GM06990 (cell line): Measurements from ENCODE around the gene NPBWR2.

Experiments
- DNase-seq: peaks from one replicate; pipeline ENCODE4 v3.0.0-alpha.2; 2011; ENCODE audit not compliant: insufficient read length; ENCODE audit errors: extremely low read depth
- H3K27me3 ChIP-seq: replicated peaks from 2 replicates; pipeline ENCODE4 v1.6.0; 2011; ENCODE audit warnings: low read length; ENCODE audit not compliant: control insufficient read depth, insufficient read depth
- H3K36me3 ChIP-seq: 2 replicates; pipeline ENCODE4 v1.5.1; 2011; ENCODE audit warnings: low read length; ENCODE audit not compliant: control insufficient read depth, insufficient read depth
- H3K4me3 ChIP-seq: replicated peaks from 2 replicates; pipeline ENCODE4 v1.5.1; 2011; ENCODE audit warnings: low read depth, mild to moderate bottlenecking, control low read depth, low read length
- CTCF ChIP-seq: IDR thresholded peaks from 2 replicates; pipeline ENCODE4 v1.5.1; 2011; ENCODE audit warnings: low read length, control low read depth, mild to moderate bottlenecking, inconsistent platforms; ENCODE audit not compliant: insufficient read depth, poor library complexity, severe bottlenecking

The NPBWR2 gene

GRCh38 chr20:64106981-64107735 is at the start of gene NPBWR2:
TSS of gene NPBWR2 (minus strand) at chr20:64107565. CDS start at chr20:64106831, 734 bp downstream.
- Histone ChIP-seq H3K27me3 (peaks cover 1% of the 10 kb centered on the region), H3K36me3 (no peaks in the 10 kb centered on the region), H3K4me3 (no peak within 1 kb of the TSS)
- TF ChIP-seq CTCF, result no peak
- no peak for DNase-seq

- H3K27me3 ChIP-seq, result no peaks in the 10 kb centered on the region; the same call in 1 of the 2 replicates
- H3K4me3 ChIP-seq, result no peak overlapping the region
- no peaks in the 10 kb centered on the region for H3K36me3 ChIP-seq
- DNase-seq, result no peak
- TF ChIP-seq CTCF, result no peak
These were observed 48.9 kb upstream of the NPBWR2 start for GRCh38 chr20:64156136-64156885.

GRCh38 chr20:64155258-64156135 is 48.1 kb upstream of the NPBWR2 start:
- Histone ChIP-seq H3K4me3 (no peak overlapping the region), H3K27me3 (no peaks in the 10 kb centered on the region; the same call in 1 of the 2 replicates), H3K36me3 (no peaks in the 10 kb centered on the region)
- no peak for DNase-seq
- TF ChIP-seq CTCF, result no peak

GRCh38 chr20:64154590-64155257 is 47.4 kb upstream of the NPBWR2 start:
- no peak for DNase-seq
- no peak for TF ChIP-seq CTCF
- Histone ChIP-seq H3K27me3 (no peaks in the 10 kb centered on the region; the same call in 1 of the 2 replicates), H3K4me3 (no peak overlapping the region), H3K36me3 (no peaks in the 10 kb centered on the region)
